A375 (cell line): ENCODE data around the gene LRRC18. TPM values are rescaled to one million over a fixed set of nuclear protein-coding genes. Genes with fewer than 3 reads are reported as not detected.

Experiments used
- small RNA-seq: library from RNA; depleted of rRNA; stranded (forward); fragments of <200 nt; gene quantifications from one replicate; pipeline ENCODE3, GENCODE V24; 2014
- total RNA-seq: library from RNA; depleted of rRNA; stranded (reverse); fragments of >200 nt; shearing (Covaris generic); gene quantifications from 2 replicates; pipeline ENCODE4 v1.2.3, GENCODE V29; 2014; rRNA removed

LRRC18 gene
- not detected in 2 replicates for total RNA-seq

GRCh38 chr10:48939790-48940325, at the start of gene LRRC18:
Gene LRRC18, minus strand, starts transcription at chr10:48939840. Its CDS starts 25,685 bp downstream, at chr10:48914155.

Small RNA genes lying within 50 kb of the gene (small RNA-seq; reads per million reads assigned to genes)
- not detected for gene MIR4294

Other genes starting within 250 kb of the LRRC18 start
- not detected in 2 replicates for gene VSTM4, start 175.7 kb upstream of the LRRC18 start, total RNA-seq
- gene FAM170B, start 194.2 kb upstream of the LRRC18 start, total RNA-seq = not detected in 2 replicates
- not detected in 2 replicates for gene TMEM273, start 248.6 kb upstream of the LRRC18 start, total RNA-seq